Stimulated activated CD4-positive, alpha-beta T cell treated with anti-CD3 and anti-CD28 coated beads, Interleukin-12 subunit alpha, Interleukin-12 subunit beta, amount 100 ng/mL, for 24 hours (primary cell): Measurements from ENCODE around the gene SRPK2.
"Not testable (repeated sequence)": the region's sequence is repeated elsewhere in the genome, so short reads cannot be mapped to it uniquely, and the experiment has no call there.

ENCODE experiments used
- DNase-seq, 2 experiments: peaks; one replicate each; pipeline ENCODE4 v3.0.0-alpha.2; 2020; ENCODE audit warnings: low read depth in 2 of 2

SRPK2 gene

DNA sequence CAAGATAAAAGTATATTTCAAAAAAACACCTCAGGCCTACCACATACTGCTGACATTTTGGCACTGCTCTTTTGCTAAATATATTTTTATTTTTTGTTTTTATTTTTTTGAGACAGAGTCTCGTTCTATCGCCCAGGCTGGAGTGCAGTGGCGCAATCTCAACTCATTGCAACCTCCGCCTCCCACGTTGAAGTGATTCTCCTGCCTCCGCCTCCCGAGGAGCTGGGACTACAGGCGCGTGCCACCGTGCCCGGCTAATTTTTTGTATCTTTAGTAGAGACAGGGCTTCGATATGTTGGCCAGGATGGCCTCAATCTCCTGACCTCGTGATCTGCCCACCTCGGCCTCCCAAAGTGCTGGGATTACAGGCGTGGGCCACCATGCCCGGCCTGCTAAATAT, 193.8 kb downstream of the SRPK2 start:
- not testable (repeated sequence) for DNase-seq

DNA sequence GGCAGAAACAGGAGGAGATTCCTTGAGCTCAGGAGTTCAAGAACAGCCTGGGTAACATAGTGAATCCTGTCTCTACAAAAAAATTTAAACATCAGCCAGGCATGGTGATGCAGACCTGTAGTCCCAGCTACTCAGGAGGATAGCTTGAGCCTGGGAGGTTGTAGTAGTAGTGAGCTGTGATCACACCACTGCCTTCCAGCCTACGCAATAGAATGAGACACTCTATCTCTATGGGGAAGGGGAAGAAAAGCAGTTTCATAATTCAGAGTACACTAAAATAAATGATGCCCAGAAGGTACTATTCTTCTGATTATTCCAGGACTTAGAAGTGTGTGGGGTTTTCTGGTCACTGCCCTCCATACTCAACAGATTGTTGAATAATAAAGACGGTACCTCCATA, 197.4 kb downstream of the SRPK2 start:
- DNase-seq = no peak

DNA sequence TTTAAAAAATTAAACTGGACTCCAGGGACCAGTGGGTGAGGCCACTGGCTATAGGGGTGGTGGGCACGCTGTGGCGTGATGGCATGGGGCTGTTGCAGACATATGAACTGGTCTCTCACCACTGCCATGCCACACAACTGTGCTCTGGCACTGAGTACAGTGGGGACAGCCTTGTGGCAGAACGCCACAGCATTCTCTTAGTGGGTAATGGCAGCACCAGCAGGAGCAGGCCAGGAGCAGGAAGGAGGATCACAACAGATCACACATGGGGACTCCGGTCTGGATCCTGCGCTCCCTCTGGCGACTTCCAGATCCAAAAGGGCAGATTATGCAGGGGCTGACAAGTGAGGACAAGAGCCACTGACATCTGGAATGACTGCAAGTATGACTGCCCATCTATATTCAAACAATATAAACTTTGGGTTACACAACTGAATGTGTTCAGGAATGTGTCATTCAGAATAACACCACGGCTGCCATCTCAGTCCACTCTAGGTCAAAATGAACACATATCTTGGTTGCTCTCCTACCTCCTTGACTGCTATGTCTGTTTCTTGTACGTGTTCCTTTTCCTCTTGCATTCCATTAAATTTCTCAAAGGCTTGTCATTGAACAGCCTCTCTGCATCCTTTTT, 198.7 kb downstream of the SRPK2 start:
- no peak for DNase-seq

DNA sequence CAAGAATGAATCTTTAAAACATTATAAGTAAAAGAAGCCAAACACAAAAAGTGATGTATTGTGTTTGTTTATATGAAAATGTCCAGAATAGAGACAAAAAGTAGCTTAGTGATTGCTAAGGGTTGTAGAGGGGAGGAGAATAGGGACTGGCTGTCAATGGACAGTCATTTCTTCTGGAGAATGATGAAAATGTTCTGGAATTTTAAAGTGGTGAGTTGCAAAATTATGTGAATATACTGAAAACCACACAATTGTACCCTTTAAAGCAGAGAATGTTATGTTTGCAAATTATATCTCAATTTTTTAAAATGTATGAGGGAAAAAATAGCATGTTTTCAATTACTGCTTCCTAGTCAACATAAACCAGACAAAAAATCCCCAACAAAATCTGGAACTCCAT, 200.5 kb downstream of the SRPK2 start:
- DNase-seq = no peak

DNA sequence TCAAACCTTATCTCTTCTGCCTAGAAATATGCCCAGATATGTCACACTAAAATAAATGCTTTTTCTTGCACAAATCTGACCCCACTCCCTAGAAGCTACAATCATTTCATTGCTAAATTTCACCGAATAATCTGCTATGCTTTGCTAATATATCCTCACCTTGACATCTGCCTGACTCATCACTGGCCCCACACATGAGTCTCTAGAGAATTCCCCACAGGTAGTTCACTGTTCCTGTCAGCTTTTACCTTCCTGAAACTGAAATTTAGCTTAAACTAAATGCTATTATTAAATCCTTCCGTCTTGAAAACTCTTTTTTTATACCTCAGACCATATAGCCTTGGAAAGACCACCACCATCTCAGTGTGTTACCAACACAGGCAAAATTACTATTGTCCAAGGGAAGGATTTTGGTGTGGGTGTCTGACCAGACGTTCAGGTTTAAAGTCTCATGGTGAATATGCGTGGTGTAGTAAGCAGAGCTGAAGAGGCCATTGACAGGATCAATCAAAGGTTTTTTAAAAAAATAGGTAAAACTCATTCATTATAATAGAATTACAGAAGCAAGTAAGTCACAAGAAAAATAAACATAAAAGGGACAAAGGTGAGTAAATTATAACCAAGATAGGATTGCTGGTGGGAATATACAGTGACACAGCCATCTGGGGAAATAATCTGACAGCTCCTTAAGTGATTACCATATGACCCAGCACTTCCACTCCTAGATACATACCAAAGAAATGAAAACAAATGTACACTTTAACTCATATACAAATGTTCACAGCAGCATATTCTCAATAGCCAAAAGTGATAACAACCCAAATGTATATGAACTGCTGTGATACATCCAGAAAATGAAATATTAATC, 201.2 kb downstream of the SRPK2 start:
- no peak for DNase-seq

GRCh38 chr7:105185290-105186010, 203.3 kb downstream of the SRPK2 start:
- DNase-seq = no peak

DNA sequence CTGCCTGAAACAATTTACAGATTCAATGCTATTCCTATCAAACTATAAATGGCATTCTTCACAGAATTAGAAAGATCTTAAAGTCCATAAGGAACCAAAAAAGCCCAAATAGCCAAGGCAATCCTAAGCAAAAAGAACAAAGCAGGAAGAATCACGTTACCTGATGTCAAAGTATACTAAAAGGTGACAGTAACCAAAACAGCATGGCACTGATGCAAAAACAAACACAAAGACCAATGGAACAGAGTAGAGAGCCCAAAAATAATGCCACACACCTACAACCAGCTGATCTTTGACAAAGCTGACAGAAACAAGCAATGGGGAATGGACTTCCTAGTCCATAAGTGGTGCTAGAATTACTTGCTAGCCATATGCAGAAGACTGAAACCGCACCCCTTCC, 208.7 kb downstream of the SRPK2 start:
- DNase-seq = no peak

DNA sequence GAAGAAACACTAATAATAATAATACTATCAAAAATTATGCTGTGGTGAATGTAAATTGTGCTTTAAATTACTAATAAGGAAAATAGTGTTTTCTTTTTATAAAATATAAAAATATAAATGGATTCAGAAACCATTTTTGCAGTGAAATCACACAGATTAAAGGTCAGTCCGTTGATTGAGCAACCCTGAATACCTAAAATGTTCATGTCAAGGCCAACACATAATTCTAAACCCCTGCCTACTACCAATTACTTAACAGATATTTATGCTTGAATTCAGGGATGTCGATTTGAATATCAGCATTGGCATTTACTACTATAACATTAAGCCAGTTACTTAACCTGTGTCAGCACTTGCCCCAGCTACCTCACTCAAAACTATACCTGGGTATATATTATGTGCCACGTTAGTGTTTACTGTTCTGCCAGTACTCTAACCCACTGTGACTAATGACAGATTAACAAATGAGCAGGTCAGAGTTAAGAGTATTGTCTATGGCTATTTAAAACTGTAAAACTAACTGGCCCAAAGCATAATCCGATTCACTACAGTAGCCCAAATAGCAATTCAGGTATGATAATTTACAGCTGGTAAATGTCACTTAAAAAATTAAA, 209.7 kb downstream of the SRPK2 start:
- DNase-seq = no peak

GRCh38 chr7:105178177-105178576, 210.5 kb downstream of the SRPK2 start:
- no peak for DNase-seq

DNA sequence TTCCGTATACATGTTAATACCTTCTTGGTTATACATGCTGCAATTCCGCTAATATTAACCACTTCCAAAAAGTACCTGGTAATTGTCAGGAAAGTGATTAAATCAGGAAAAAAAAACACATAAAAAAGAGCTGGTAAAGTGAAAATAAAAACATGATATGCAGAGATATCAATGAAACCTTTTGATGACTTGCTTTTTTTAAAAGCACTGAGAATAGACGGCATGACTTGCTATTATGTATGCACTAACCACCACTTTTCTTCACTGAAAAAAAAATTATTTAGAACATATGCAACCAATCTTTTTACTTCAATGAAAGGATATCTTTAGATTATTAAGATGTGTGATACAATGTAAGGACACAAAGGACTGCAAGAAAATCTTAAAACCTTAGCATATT, 211.7 kb downstream of the SRPK2 start:
- DNase-seq = no peak

DNA sequence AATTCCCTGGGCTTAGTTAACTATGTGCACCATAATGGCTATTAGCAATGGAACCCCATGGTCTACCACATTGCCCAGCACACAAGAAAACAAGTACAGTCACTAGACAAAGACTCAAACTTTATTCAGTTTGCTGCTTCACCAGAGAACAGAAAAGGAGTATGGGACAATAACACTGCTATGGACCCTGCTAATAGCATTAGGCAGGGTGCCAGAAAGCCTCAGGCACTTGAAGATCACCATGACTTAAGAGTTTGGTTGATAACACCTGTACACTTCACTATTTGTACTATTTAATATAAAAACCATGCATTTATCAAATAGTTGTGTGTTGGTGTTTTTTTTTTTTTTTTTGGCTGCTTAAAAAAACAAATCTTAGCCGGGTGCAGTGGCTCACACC, 215.1 kb downstream of the SRPK2 start:
- DNase-seq = no peak

- no peak for DNase-seq
Observed at GRCh38 chr7:105164751-105165150, 224.0 kb downstream of the SRPK2 start.

- no peak for DNase-seq
Observed at GRCh38 chr7:105163718-105164117, 225.0 kb downstream of the SRPK2 start.

GRCh38 chr7:105161366-105161765, 227.4 kb downstream of the SRPK2 start:
- no peak for DNase-seq

DNA sequence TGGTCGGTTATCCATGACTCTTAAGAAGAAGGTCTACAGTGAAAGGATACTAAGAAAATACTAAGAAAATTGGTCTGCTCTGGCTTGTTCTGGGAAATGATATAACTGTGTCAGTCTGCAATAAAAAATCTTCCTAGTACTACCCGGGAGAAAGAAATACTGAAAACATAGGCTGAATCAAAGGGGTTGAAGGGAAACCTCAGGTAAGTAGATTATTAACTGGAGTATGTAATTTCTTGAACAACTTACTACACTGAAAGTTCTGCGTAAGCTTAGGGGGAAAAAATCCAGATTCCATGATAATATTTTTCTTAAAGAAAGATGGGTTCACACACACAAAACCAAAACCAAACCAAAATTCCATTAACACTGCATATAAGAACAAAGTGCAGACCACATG, 231.4 kb downstream of the SRPK2 start:
- no peak for DNase-seq

- DNase-seq = no peak
Observed at GRCh38 chr7:105156731-105157130, 232.0 kb downstream of the SRPK2 start.

DNA sequence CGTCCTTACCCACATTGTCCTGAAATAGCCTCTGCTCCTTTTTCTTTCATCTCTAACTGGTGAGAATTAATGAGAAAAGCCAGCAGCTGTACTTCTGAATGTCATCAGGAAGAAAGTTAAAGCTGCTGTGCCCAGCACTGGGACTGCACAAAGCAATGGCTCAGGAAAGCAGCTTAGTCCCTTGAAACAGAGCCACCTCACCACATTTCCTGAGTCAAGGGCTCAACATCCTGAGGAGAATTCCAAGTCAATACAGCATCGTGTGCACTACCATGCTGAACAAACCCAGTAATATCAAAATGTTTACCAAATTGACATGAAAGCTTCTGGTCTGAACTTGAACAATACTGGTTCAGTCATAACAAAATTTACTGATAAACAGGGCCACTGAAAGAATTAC, 234.6 kb downstream of the SRPK2 start:
- no peak for DNase-seq

DNA sequence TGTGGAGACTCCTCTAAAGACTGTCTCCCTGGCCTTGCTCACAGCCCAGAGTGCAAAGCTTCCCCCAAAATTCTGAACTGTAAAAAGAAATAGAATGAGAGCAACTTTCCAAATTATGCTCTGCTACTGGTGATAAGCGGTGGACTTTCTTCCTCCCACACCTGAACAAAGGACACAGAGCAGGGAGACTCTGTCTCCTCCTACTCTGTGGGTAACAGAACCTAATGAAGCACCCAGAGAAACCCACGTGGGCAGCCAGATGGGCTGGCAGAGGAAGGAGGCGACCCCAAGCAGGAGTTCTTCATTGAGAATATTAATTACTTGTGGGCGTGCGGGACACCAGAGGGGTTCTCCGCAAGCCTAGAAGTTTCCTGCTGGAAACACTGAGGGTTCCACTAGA, 235.2 kb downstream of the SRPK2 start:
- DNase-seq = no peak

DNA sequence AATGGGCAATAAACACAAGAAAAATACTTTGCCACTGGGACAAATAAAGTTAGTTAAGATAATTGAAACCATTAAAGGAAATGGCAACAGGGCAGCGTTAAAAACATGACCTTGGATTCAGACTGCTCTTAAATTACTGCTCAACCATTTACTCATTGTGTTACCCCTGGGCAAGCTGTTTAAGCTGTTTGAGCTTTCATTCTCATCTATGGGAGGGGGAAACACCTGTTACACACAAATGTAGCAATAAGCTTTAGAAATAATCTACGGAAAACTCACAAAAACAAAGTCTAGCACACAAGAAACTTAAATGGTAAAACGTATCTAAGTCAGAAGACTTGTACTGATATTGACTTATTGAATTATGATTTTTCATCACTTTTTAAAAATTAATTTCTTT, 237.6 kb downstream of the SRPK2 start:
- no peak for DNase-seq

- no peak for DNase-seq
Observed at GRCh38 chr7:105149827-105150226, 238.9 kb downstream of the SRPK2 start.

DNA sequence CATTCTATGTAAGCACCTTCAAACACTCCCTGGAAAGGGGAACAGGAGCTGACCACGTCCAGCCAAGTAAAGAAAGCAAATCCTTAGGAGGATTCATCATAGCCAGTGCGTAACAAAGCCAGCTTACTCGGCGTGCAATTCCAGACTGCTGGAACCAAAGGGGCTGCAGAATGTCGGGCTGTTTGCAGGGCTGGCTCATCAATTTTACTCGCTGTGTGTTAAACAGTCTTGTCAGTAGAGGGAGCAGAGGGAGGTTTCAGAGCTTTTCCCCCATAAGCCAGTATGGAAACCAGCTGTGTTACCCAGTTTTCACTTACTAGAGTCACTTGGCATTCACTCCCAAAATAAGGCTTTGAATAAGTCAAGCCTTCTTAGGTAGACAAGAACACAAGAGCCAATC, 247.7 kb downstream of the SRPK2 start:
- no peak for DNase-seq

- no peak for DNase-seq
Observed at GRCh38 chr7:105139381-105139780, 249.3 kb downstream of the SRPK2 start.
